IgD-negative memory B cell (primary cell): ENCODE results near the gene TCF7L2. TPM values are rescaled to one million over a fixed set of nuclear protein-coding genes. Genes with fewer than 3 reads are reported as not detected.

ENCODE experiments used
- H3K27ac Mint-ChIP-seq, 3 donors: one replicate each; pipeline ENCODE4 v1.8.0; 2020 to 2022; ENCODE audit warnings: mild to moderate bottlenecking in 3 of 3, mixed read lengths in 3 of 3, moderate library complexity in 1 of 3
- H3K27me3 Mint-ChIP-seq: one replicate; pipeline ENCODE4 v1.8.0; 2021; ENCODE audit warnings: mixed read lengths
- H3K36me3 Mint-ChIP-seq: one replicate; pipeline ENCODE4 v1.8.0; 2020; ENCODE audit warnings: mild to moderate bottlenecking, mixed read lengths
- H3K4me1 Mint-ChIP-seq, 3 donors: one replicate each; pipeline ENCODE4 v1.8.0; 2020 to 2022; ENCODE audit warnings: mixed read lengths in 3 of 3, mild to moderate bottlenecking in 1 of 3
- H3K4me3 Mint-ChIP-seq, 4 donors: one replicate each; pipeline ENCODE4 v1.8.0; 2020 to 2022; ENCODE audit warnings: mild to moderate bottlenecking in 4 of 4, mixed read lengths in 4 of 4, moderate library complexity in 3 of 4
- H3K9me3 Mint-ChIP-seq, 3 donors: one replicate each; pipeline ENCODE4 v1.8.0; 2020 to 2021; ENCODE audit warnings: mixed read lengths in 3 of 3, mild to moderate bottlenecking in 1 of 3
- polyA plus RNA-seq: library from polyadenylated mRNA; unstranded; fragments of 300-500 nt; fragmentation: Illumina TruSeq; gene quantifications from one replicate; pipeline ENCODE4 v1.2.3, GENCODE V29; 2021

The TCF7L2 gene
- polyA plus RNA-seq, 1 donor from 2014 or later = 0.43 TPM

DNA sequence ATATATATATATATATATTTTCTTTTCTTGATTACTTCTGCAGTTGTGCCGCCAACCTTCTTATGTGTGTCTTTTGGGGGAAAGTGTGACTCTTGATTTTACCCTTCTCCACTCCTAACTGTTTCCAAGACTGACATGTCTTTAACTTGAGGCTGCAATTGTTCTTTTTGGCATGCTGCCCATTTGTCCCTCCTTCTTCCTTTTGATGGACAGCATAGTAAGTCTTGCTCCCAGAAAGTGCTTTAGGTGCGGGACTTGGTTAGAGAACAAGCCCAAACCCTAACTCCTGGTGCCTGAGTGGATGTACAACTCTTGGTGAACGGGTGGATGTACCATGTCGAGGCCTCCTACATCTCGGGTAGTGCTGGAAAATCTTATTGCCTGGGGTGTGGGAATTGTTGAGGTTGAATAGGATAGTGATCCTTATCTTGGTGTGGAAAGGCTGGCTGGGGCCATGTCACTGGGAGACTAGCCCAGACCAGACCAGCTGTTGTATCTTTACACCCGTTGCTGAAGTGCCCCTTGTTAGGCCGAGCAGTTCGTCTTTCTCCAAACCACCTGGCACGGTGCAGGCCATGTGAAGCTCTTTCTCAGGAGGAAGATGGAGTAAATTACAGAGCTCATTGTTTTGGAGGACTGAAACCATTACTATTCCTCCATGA lies 16.3 kb downstream of the TCF7L2 start:
- Mint-ChIP-seq H3K4me1 (no peaks in the 10 kb centered on the region), H3K27ac (no peak overlapping the region), H3K36me3 (no peaks in the 10 kb centered on the region), H3K27me3 (peaks cover 16% of the 10 kb centered on the region), H3K4me3 (no peak overlapping the region), H3K9me3 (no peaks in the 10 kb centered on the region)

DNA sequence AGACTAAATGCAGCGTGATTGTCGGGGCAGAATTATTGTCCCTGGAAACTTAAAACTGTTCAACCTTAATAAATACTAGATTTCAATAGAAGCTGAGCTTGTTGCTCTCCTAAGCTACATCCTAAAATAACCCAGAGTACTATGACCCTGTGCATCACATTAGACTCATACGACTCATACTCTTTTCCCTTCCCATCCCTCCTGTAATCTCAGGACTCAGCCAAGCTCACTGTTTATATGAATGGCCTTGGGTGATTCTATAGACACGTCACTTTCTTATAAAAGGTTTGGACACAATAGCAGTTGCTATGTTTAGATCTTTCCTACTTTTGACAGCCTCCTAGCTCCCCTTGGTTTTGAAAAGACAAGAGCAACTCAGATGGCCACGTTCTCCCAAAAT lies 17.2 kb downstream of the TCF7L2 start:
- Mint-ChIP-seq H3K4me1 (no peaks in the 10 kb centered on the region), H3K27ac (no peak overlapping the region), H3K36me3 (no peaks in the 10 kb centered on the region), H3K27me3 (peaks cover 16% of the 10 kb centered on the region), H3K4me3 (no peak overlapping the region), H3K9me3 (no peaks in the 10 kb centered on the region)

DNA sequence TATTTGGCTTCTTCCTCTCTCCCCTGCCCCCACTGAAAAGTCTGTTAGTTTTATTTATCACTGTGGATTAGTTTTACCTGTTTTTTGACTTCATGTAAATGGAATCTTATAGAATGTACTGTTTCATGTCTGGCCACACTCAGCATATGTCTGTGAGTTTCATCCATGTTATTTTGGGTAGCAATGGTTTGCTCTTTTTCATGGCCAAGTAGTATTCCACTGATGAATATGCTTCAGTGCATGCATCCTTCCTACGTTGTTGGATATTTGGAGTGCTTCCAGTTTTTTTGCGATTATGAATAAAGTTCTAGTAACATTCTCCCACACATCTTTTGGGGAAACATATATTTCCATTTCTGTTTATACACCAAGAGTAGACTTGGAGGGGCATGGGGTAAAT lies 19.1 kb downstream of the TCF7L2 start:
- H3K9me3 Mint-ChIP-seq = no peaks in the 10 kb centered on the region
- H3K4me3 Mint-ChIP-seq = no peak overlapping the region
- no peaks in the 10 kb centered on the region for H3K36me3 Mint-ChIP-seq
- H3K4me1 Mint-ChIP-seq = no peaks in the 10 kb centered on the region
- peaks cover 13% of the 10 kb centered on the region for H3K27me3 Mint-ChIP-seq
- H3K27ac Mint-ChIP-seq = no peak overlapping the region

DNA sequence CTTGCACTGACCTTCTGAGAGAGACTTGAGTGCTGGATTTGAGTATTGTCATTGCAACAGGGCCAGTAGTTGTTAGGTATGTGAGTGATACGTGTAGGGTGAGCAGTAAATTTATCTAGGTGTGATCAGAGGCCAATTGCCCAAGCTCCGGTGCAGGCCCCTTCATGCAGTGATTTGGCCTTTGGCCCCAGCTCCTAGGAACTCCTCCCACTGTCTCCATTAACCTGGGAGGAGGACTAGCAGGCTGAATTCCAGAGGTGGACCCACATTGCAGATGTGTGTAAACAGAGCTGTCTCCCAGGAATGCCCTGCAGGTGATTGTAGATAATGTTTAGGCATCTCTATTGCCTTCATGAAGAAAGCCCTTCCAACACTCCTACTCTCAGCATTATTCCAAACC lies 19.5 kb downstream of the TCF7L2 start:
- H3K4me1 Mint-ChIP-seq = no peaks in the 10 kb centered on the region
- H3K27me3 Mint-ChIP-seq = peaks cover 13% of the 10 kb centered on the region
- no peaks in the 10 kb centered on the region for H3K36me3 Mint-ChIP-seq
- no peak overlapping the region for H3K27ac Mint-ChIP-seq
- no peak overlapping the region for H3K4me3 Mint-ChIP-seq
- no peaks in the 10 kb centered on the region for H3K9me3 Mint-ChIP-seq

DNA sequence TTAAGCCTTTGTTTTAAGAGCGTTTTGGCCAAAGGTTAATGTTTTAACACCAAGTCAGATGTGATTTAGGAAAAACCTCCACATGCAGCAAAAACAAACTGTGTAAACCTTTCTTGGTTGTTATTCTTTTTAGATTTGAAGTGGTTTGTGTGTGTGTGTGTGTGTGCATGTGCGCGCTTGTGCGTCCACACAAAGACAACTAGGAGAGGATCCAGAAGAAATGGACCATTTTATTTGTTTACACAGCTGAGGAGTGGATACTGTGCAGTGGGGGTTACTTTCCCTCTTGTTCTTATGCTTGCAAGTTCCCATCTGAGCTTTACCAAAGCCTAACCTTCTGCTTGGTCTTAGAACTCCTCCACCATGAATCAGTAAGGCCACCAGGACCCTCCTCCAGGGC lies 20.0 kb downstream of the TCF7L2 start:
- no peak overlapping the region for H3K27ac Mint-ChIP-seq
- H3K9me3 Mint-ChIP-seq = no peaks in the 10 kb centered on the region
- no peaks in the 10 kb centered on the region for H3K36me3 Mint-ChIP-seq
- no peak overlapping the region for H3K4me3 Mint-ChIP-seq
- peaks cover 14% of the 10 kb centered on the region for H3K27me3 Mint-ChIP-seq
- H3K4me1 Mint-ChIP-seq = no peaks in the 10 kb centered on the region

DNA sequence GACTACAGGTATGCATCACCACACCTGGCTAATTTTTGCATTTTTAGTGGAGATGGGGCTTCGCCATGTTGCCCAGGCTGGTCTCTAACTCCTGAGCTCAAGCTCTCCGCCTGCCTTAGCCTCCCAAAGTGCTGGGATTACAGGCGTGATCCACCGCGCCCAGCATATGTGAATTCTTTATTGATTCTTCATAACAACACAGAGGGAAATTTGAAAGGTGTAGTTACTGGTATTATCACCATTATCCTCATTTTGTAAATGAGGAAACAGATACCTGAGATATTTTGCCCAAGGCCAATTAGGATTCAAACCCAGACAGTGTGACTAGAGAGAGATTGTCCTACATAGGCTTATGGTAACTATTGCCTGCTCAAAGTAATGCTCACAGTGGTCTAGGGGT lies 22.6 kb downstream of the TCF7L2 start:
- H3K36me3 Mint-ChIP-seq = no peaks in the 10 kb centered on the region
- H3K4me1 Mint-ChIP-seq = no peaks in the 10 kb centered on the region
- H3K9me3 Mint-ChIP-seq = no peaks in the 10 kb centered on the region
- H3K27me3 Mint-ChIP-seq = peaks cover 23% of the 10 kb centered on the region
- H3K27ac Mint-ChIP-seq = no peak overlapping the region
- H3K4me3 Mint-ChIP-seq = no peak overlapping the region

DNA sequence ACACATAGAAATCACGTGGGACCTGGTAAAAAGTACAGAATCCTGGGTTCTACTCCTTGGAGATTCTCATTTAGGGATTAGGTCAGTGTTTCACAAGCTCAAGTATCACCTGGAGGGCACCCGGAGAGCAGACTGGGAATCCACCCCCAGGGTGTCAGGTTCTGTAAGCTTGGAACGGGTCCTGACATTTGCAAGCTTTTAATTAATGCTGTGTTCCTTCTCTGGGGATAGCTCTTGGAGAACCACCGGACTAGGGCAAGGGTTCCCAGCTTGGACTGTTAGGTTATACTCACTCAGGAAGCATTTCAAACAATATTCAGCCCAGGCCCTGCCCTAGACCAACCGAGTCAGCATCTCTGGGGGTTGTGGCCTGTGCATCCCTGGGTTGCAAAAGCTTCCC lies 23.0 kb downstream of the TCF7L2 start:
- Mint-ChIP-seq H3K4me3 (no peak overlapping the region), H3K36me3 (no peaks in the 10 kb centered on the region), H3K27ac (no peak overlapping the region), H3K27me3 (peaks cover 24% of the 10 kb centered on the region), H3K4me1 (no peaks in the 10 kb centered on the region), H3K9me3 (no peaks in the 10 kb centered on the region)

DNA sequence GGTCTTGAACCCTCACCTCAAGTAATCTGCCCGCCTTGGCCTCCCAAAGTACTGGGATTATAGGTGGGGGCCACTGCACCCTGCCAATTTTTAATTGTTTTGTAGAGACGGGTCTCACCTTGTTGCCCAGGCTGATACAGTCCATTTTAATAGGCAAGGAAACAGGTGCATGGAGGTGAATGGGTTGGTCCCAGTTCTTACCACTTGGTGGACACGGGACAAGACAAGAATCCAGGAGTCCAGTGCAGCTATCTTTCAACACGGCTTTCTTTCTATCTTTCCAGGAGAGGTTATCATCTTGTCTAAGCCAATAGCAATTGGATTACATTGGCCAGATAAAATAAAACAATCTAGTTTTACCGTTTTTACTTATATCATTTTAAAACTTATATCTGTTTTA lies 23.8 kb downstream of the TCF7L2 start:
- H3K36me3 Mint-ChIP-seq = no peaks in the 10 kb centered on the region
- no peak overlapping the region for H3K27ac Mint-ChIP-seq
- H3K27me3 Mint-ChIP-seq = peaks cover 24% of the 10 kb centered on the region
- H3K4me3 Mint-ChIP-seq = no peak overlapping the region
- no peaks in the 10 kb centered on the region for H3K9me3 Mint-ChIP-seq
- no peaks in the 10 kb centered on the region for H3K4me1 Mint-ChIP-seq

DNA sequence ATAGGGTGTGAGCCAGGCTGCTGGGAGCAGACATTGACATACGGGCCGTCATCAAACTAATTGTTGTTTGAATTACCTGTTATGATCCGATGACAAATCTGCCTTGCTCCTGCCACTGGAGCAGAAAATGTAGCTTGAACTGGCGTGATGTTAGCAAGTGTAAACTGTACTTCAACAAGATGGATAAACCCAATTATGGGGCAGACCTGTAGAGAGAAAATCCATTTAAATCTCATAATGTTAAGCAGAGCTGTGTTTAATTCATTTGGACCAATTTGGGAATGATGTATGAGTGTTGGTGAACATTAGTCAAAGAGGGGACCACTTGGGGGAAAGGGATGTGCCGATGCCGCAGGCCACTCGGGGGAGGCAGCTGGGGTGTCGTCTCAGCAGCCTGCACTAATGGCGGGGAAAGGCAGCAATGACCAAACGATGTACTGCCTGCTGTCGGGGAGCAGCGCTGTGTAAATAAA lies 27.4 kb downstream of the TCF7L2 start:
- peaks cover 0 to 2% (median 0%) of the 10 kb centered on the region in 3 donors for H3K9me3 Mint-ChIP-seq
- H3K4me3 Mint-ChIP-seq = no peak overlapping the region
- H3K36me3 Mint-ChIP-seq = no peaks in the 10 kb centered on the region
- peaks cover 7 to 9% (median 7%) of the 10 kb centered on the region in 3 donors for H3K4me1 Mint-ChIP-seq
- H3K27me3 Mint-ChIP-seq = peaks cover 38% of the 10 kb centered on the region
- no peak overlapping the region for H3K27ac Mint-ChIP-seq

DNA sequence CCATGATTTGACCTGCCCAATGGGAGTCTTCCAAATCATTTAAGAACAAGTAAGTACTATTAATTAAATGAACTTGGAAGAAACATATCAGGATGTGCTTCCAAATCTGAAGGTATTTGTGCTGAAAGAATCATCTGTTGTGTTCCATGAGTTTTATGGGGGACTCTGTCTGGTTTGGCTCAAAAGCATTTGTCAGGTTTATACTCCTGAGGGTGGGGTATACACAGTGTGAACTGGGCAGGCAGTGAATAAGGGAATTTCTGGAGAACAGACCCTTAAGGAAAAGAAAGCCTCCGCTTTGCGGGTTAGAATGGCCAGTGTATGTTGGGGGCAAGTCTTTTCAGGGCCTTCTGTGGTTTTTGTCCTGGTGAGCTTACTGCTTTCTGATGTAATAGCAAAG lies 29.9 kb downstream of the TCF7L2 start:
- H3K4me1 Mint-ChIP-seq = peaks cover 7 to 9% (median 7%) of the 10 kb centered on the region in 3 donors

DNA sequence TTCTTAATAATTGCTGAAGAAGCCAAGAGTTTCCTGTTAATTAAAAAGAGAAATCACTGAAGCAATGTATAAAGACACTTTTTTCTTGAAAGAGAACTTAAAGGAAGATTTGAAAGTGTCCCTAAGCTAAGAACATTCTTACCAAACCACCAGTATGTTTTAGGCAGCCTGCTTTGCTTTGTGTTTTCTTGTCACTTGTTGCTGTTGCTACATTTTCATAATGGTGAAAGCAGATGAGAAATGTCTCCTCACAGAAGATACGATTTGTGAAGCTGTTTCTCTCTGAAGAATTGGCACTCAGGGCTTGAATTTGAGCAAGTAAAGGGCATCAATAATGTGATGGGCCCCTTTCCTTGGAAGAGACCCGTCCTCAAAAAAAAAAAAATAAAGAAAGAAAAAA lies 30.9 kb downstream of the TCF7L2 start:
- H3K27ac Mint-ChIP-seq = no peak overlapping the region
- H3K4me3 Mint-ChIP-seq = no peak overlapping the region
- peaks cover 0 to 2% (median 0%) of the 10 kb centered on the region in 3 donors for H3K9me3 Mint-ChIP-seq
- H3K27me3 Mint-ChIP-seq = peaks cover 44% of the 10 kb centered on the region
- H3K36me3 Mint-ChIP-seq = no peaks in the 10 kb centered on the region
- H3K4me1 Mint-ChIP-seq = peaks cover 7 to 9% (median 7%) of the 10 kb centered on the region in 3 donors

More for the DNA sequence above, 29.9 kb downstream of the TCF7L2 start:
- H3K27me3 Mint-ChIP-seq = peaks cover 42% of the 10 kb centered on the region
- no peak overlapping the region for H3K4me3 Mint-ChIP-seq
- H3K27ac Mint-ChIP-seq = no peak overlapping the region
- H3K36me3 Mint-ChIP-seq = no peaks in the 10 kb centered on the region
- H3K9me3 Mint-ChIP-seq = peaks cover 0 to 2% (median 0%) of the 10 kb centered on the region in 3 donors

DNA sequence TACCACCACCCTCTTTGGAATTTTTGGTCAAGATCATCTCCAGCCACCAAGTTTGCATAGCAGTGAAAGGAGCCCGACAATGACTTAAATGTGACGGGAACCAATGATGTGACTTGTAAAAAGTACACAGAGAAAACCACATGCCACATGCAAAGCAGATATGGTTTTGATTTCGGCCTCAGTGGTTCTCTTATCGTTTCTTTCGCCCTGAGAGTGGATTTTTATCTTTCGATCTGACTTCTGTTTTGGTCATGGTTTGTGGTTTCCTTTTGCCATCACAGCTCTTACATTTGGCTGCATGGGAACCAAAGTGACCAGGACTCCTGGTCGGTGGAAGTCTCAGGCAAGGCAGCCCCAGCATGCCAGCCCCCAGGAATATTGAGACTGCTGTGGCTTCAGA lies 31.5 kb downstream of the TCF7L2 start:
- Mint-ChIP-seq H3K9me3 (peaks cover 0 to 2% (median 0%) of the 10 kb centered on the region in 3 donors), H3K4me1 (peaks cover 7 to 10% (median 9%) of the 10 kb centered on the region in 3 donors), H3K4me3 (peak overlapping the region in 2 of 4 donors; percentile 47 to 63), H3K27ac (peak overlapping the region in 1 of 3 donors; percentile 57), H3K36me3 (no peaks in the 10 kb centered on the region), H3K27me3 (peaks cover 47% of the 10 kb centered on the region)

DNA sequence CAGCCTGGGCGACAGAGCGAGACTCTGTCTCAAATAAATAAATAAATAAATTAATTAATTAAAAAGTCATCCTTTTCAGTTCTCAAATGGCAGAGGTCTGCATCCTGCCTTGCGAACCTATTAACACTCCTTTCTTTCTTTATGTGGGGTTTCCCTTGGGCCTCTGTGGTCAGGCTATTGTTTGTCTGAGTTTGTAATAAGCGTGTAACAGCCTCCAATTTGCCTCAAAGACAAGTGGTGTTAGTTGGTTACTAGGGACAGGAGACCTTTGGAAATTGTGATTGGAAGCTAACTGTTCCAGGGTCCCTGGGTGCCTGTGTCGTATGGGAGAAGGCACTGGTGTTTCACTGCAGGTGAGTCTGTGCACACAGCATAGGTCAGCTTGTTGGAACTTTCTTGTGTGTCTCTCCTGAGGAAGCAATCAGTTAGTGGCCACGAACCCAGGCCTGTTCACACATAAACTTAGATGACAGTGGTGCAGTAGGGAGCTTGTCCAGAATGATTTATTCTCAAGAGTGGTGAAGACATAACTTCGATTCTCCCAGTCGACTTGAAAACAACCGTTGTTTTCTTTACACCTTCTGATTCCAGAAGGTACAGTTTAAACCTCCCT lies 33.5 kb downstream of the TCF7L2 start:
- Mint-ChIP-seq H3K36me3 (no peaks in the 10 kb centered on the region), H3K9me3 (peaks cover 0 to 2% (median 0%) of the 10 kb centered on the region in 3 donors), H3K27me3 (peaks cover 56% of the 10 kb centered on the region), H3K4me1 (peaks cover 7 to 13% (median 9%) of the 10 kb centered on the region in 3 donors), H3K4me3 (no peak overlapping the region), H3K27ac (no peak overlapping the region)

DNA sequence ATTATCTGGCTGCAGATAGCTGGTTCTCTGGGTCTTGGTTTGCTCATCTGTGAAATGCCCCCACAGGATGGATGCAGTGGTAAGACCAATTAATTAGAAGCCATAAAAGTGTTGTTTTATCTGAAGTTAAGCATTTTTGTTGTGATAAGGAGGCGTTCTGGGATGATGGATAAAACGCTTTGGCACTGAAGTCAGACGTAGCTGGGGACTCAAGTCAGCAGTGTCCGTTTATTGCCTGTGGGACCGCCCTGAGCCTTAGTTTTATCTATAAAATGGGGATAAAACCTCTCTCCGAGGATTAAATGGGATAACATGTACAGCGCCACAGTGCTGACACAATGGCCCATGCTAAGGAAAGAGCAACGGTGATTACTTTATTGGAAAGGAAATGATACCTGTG lies 34.7 kb downstream of the TCF7L2 start:
- no peaks in the 10 kb centered on the region for H3K36me3 Mint-ChIP-seq
- peaks cover 59% of the 10 kb centered on the region for H3K27me3 Mint-ChIP-seq
- H3K4me3 Mint-ChIP-seq = no peak overlapping the region
- no peak overlapping the region for H3K27ac Mint-ChIP-seq
- peaks cover 7 to 13% (median 9%) of the 10 kb centered on the region in 3 donors for H3K4me1 Mint-ChIP-seq
- peaks cover 0 to 2% (median 0%) of the 10 kb centered on the region in 3 donors for H3K9me3 Mint-ChIP-seq

DNA sequence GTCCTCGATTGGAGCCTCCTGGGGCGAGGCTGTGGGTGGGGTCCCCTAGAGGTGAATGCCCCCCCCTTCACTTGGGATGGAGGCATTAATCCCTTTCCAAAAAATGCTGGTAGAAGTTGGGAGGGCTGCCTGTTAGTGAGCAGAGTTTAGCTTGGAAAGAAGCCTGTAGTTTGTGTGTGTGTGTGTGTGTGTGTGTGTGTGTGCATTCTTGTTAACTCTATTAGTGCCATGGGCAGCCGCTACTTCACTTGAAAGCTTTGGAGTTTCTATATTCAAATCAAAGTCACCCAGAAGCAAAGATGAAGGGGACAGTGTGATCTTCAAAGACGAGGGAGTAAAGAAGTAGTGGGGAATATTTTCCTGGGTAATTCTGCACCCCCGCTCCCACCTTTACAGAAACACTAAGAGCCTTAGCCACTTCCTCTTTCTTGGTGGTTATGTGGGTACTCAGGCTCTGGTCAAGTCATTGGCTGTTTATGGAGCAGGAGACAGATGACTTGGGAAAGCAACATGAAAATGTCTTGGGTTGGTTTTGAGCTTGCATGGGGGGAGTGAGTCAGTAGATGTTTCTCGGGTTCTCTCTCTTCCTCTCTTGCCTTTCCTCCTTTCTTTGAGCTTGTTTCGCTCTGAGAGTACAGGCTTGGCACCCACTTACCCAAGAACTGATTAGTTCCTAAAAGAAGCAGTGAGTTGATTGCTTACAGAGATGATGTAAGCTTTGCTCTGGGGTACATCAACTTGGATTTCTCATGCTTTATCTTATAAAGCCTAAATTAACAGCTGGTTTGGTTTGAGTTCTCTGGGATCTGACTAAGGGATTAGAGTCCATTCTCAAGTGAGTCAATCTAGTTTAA lies 35.9 kb downstream of the TCF7L2 start:
- peaks cover 0 to 2% (median 0%) of the 10 kb centered on the region in 3 donors for H3K9me3 Mint-ChIP-seq
- no peak overlapping the region for H3K27ac Mint-ChIP-seq
- H3K36me3 Mint-ChIP-seq = no peaks in the 10 kb centered on the region
- H3K27me3 Mint-ChIP-seq = peaks cover 60% of the 10 kb centered on the region
- H3K4me3 Mint-ChIP-seq = no peak overlapping the region
- peaks cover 7 to 13% (median 9%) of the 10 kb centered on the region in 3 donors for H3K4me1 Mint-ChIP-seq
